B cell (primary cell): ENCODE measurements around the gene ACOX3. TPM values are rescaled to one million over a fixed set of nuclear protein-coding genes. Genes with fewer than 3 reads are reported as not detected.

ENCODE experiments used
- ATAC-seq: fragments of 200-7000 bp; cut with Tn5 transposase; one replicate; pipeline ENCODE4 v1.10.0; 2021; ENCODE audit warnings: low read depth, mild to moderate bottlenecking, moderate number of reproducible peaks, moderate library complexity
- CTCF ChIA-PET: fragments of 350-600 bp; sonication (Branson Sonifier 250); formaldehyde crosslinking; loops from one replicate; lab custom pipeline; 2021; ENCODE audit warnings: antibody characterized with exemption, inconsistent platforms; lab: Charles Lee
- POLR2A ChIA-PET: fragments of 350-600 bp; sonication (Branson Sonifier 250); formaldehyde crosslinking; loops from one replicate; lab custom pipeline; 2021; ENCODE audit warnings: antibody characterized with exemption; lab: Charles Lee
- DNase-seq: peaks from one replicate; pipeline ENCODE4 v3.0.0; 2013
- H2AFZ ChIP-seq: 2 replicates; pipeline ENCODE4 v1.6.1; 2012; ENCODE audit warnings: mild to moderate bottlenecking, low read depth, low read length; ENCODE audit not compliant: insufficient read depth, poor library complexity, severe bottlenecking
- H3K27ac ChIP-seq, 2 donors: 1 replicate in 1 of 2; 2 replicates in 1 of 2; pipeline ENCODE4 v1.5.1; 2012 to 2013; ENCODE audit warnings: low read length in 2 of 2, mild to moderate bottlenecking in 2 of 2, moderate library complexity in 1 of 2
- H3K27me3 ChIP-seq, 4 experiments: fragments of 200-600 bp in 1 of 4; sonication (generic) in 1 of 4; replicated peaks in 1 of 4; 1 replicate in 2 of 4; 2 replicates in 2 of 4; pipeline versions ENCODE4 v1.6.1 to v1.7.0; 2013 to 2016; ENCODE audit warnings: low read length in 3 of 4, mild to moderate bottlenecking in 2 of 4, mixed read lengths in 1 of 4, moderate library complexity in 1 of 4; ENCODE audit not compliant: insufficient read depth in 4 of 4, control insufficient read depth in 3 of 4; ENCODE audit errors: control extremely low read depth in 1 of 4
- H3K36me3 ChIP-seq, 2 experiments: replicated peaks in 1 of 2; 1 replicate in 1 of 2; 2 replicates in 1 of 2; pipeline versions ENCODE4 v1.6.1 to v1.7.1; 2013; ENCODE audit warnings: low read length in 1 of 2; ENCODE audit not compliant: insufficient read depth in 2 of 2, control insufficient read depth in 1 of 2; ENCODE audit errors: control extremely low read depth in 1 of 2, extremely low read depth in 1 of 2
- H3K4me1 ChIP-seq, 2 donors: fragments of 200-600 bp in 1 of 2; sonication (generic) in 1 of 2; 1 replicate in 1 of 2; 2 replicates in 1 of 2; pipeline versions ENCODE4 v1.5.1 to v1.6.1; 2013 to 2017; ENCODE audit warnings: low read length in 2 of 2; ENCODE audit not compliant: control insufficient read depth in 2 of 2, insufficient read depth in 2 of 2
- H3K4me2 ChIP-seq: replicated peaks from 2 replicates; pipeline ENCODE3; 2012; ENCODE audit warnings: mild to moderate bottlenecking, low read depth, low read length; ENCODE audit not compliant: poor library complexity, severe bottlenecking
- H3K4me3 ChIP-seq, 5 experiments: fragments of 200-600 bp in 1 of 5; sonication (generic) in 1 of 5; 1 replicate in 3 of 5; 2 replicates in 2 of 5; pipeline versions ENCODE4 v1.5.1 to v1.7.0; 2011 to 2016; ENCODE audit warnings: low read length in 4 of 5, mild to moderate bottlenecking in 4 of 5, low read depth in 2 of 5, control low read depth in 1 of 5, moderate library complexity in 1 of 5; ENCODE audit not compliant: insufficient read depth in 1 of 5; ENCODE audit errors: control extremely low read depth in 1 of 5, extremely low read depth in 1 of 5
- H3K79me2 ChIP-seq: fragments of 200-600 bp; sonication (generic); one replicate; pipeline ENCODE4 v1.6.0; 2016; ENCODE audit warnings: low read length; ENCODE audit not compliant: control insufficient read depth, insufficient read depth
- H3K9ac ChIP-seq: fragments of 200-600 bp; sonication (generic); 2 replicates; pipeline ENCODE4 v1.6.1; 2017; ENCODE audit warnings: mild to moderate bottlenecking, low read length, moderate library complexity
- H3K9me3 ChIP-seq, 3 donors: one replicate each; pipeline versions ENCODE4 v1.6.1 to v1.7.1; 2013; ENCODE audit warnings: low read length in 2 of 3; ENCODE audit not compliant: control insufficient read depth in 2 of 3, insufficient read depth in 1 of 3; ENCODE audit errors: control extremely low read depth in 1 of 3
- H4K20me1 ChIP-seq: 2 replicates; pipeline ENCODE4 v1.6.0; 2012; ENCODE audit warnings: mild to moderate bottlenecking, low read length; ENCODE audit not compliant: insufficient read depth, control insufficient read depth, poor library complexity, severe bottlenecking
- H3K27ac Mint-ChIP-seq: one replicate; pipeline ENCODE4 v1.8.0; 2021; ENCODE audit warnings: mixed read lengths
- H3K27me3 Mint-ChIP-seq: one replicate; pipeline ENCODE4 v1.8.0; 2021; ENCODE audit warnings: mixed read lengths
- H3K4me1 Mint-ChIP-seq: one replicate; pipeline ENCODE4 v1.8.0; 2021; ENCODE audit warnings: mixed read lengths
- H3K4me3 Mint-ChIP-seq: one replicate; pipeline ENCODE4 v1.8.0; 2021; ENCODE audit warnings: mixed read lengths
- H3K9me3 Mint-ChIP-seq: one replicate; pipeline ENCODE4 v1.8.0; 2022; ENCODE audit warnings: mixed read lengths; ENCODE audit not compliant: insufficient read depth
- CTCF ChIP-seq: fragments of 200-600 bp; IDR thresholded peaks from one replicate; pipeline ENCODE4 v1.8.0; 2022; ENCODE audit warnings: antibody characterized with exemption, mild to moderate bottlenecking
- EZH2 ChIP-seq: IDR thresholded peaks from 2 replicates; pipeline ENCODE4 v1.6.1; 2012; ENCODE audit warnings: borderline replicate concordance, low read depth, mild to moderate bottlenecking, moderate library complexity, low read length; ENCODE audit not compliant: insufficient read depth, poor library complexity, severe bottlenecking
- WGBS: methylation state at CpG from one replicate; pipeline ENCODE4 v1.1.5; 2013; ENCODE audit warnings: missing lambda C conversion rate; ENCODE audit not compliant: insufficient coverage; 5-methylcytosine and 5-hydroxymethylcytosine counted together
- intact Hi-C: fragments of 100-400 bp; cut with micrococcal nuclease; formaldehyde crosslinking; loops from one replicate; pipeline ENCODE4 v1.10.0; 2022
- polyA plus RNA-seq: library from polyadenylated mRNA; depleted of rRNA; stranded (reverse); fragments of >200 nt; gene quantifications from 2 replicates; pipeline ENCODE4 v1.2.3, GENCODE V29; 2012
- total RNA-seq, 2 donors: library from RNA; stranded (reverse); fragments of 120-200 nt in 1 of 2; gene quantifications; 1 replicate in 1 of 2; 2 replicates in 1 of 2; pipeline versions ENCODE4 v1.2.3 to v1.2.4, GENCODE V29; 2013 to 2022

ACOX3 gene
- total and polyA plus RNA-seq, 2 donors (not counting 1 experiment from before 2014, with no cell fraction given), result 4.6 to 23.1 TPM

- Histone ChIP-seq H3K27me3 (no peaks in the 10 kb centered on the region), H3K4me3 (peak overlapping the region in 1 of 5 experiments; percentile 90), H3K4me2 (no peak overlapping the region), H2AFZ (no peak overlapping the region), H3K36me3 (no peaks in the 10 kb centered on the region), H3K27ac (peak overlapping the region in 1 of 2 donors; percentile 97), H3K79me2 (peaks cover 77% of the 10 kb centered on the region), H3K9me3 (no peaks in the 10 kb centered on the region), H3K4me1 (peaks cover 43 to 56% of the 10 kb centered on the region in 2 donors), H4K20me1 (peaks cover 15% of the 10 kb centered on the region), H3K9ac (no peak overlapping the region)
- intact Hi-C loops, result no loop called here
- ChIA-PET CTCF (interaction anchor here (3.6 kb wide), 1 partner anchor 11 kb away, joined by 19 read pairs; no protein-coding TSS in a partner anchor), POLR2A (no interaction called here)
- WGBS, result no CpG with 5 or more reads among the region's 3 CpGs
- Mint-ChIP-seq H3K9me3 (no peaks in the 10 kb centered on the region), H3K27me3 (no peaks in the 10 kb centered on the region), H3K27ac (peak overlapping the region; percentile 23), H3K4me3 (peak overlapping the region; percentile 35), H3K4me1 (peaks cover 68% of the 10 kb centered on the region)
- TF ChIP-seq CTCF (no peak), EZH2 (no peak)
- DNase-seq, result no peak
- ATAC-seq, result no peak
Observed at GRCh38 chr4:8439168-8439567, 1.4 kb downstream of the ACOX3 start.

GRCh38 chr4:8438743-8439142 is 1.8 kb downstream of the ACOX3 start:
- H3K4me1 Mint-ChIP-seq, result peaks cover 71% of the 10 kb centered on the region
- H3K27ac Mint-ChIP-seq, result peak overlapping the region; percentile 23
- H3K4me3 Mint-ChIP-seq, result peak overlapping the region; percentile 35
- Histone ChIP-seq H3K4me2 (no peak overlapping the region), H3K27ac (no peak overlapping the region), H3K79me2 (peaks cover 73% of the 10 kb centered on the region), H3K9ac (no peak overlapping the region), H3K4me1 (peaks cover 43 to 56% of the 10 kb centered on the region in 2 donors), H3K4me3 (no peak overlapping the region), H2AFZ (no peak overlapping the region), H3K27me3 (no peaks in the 10 kb centered on the region), H3K36me3 (no peaks in the 10 kb centered on the region), H3K9me3 (no peaks in the 10 kb centered on the region), H4K20me1 (peaks cover 15% of the 10 kb centered on the region)
- ChIA-PET CTCF (no interaction called here), POLR2A (no interaction called here)
- no peaks in the 10 kb centered on the region for H3K27me3 Mint-ChIP-seq
- TF ChIP-seq CTCF (no peak), EZH2 (no peak)
- DNase-seq (no peak), ATAC-seq (no peak)
- intact Hi-C loops, result no loop called here
- 95% methylated on average over 9 of the region's 11 CpGs for WGBS
- H3K9me3 Mint-ChIP-seq, result no peaks in the 10 kb centered on the region
